Fibroblast of villous mesenchyme (primary cell): ENCODE results near the gene OR52J3. TPM values are rescaled to one million over a fixed set of nuclear protein-coding genes. Genes with fewer than 3 reads are reported as not detected.
A peak's percentile ranks its signal among the peaks of the same experiment; 100 is the strongest.
"Not testable (repeated sequence)": the region's sequence is repeated elsewhere in the genome, so short reads cannot be mapped to it uniquely, and the experiment has no call there.

Experiments
- DNase-seq: peaks from one replicate; pipeline ENCODE4 v3.0.0-alpha.2; 2010; ENCODE audit warnings: low read depth
- H3K4me3 ChIP-seq: 2 replicates; pipeline ENCODE4 v1.5.1; 2011; ENCODE audit warnings: low read depth, mild to moderate bottlenecking, low read length
- CTCF ChIP-seq: IDR thresholded peaks from 2 replicates; pipeline ENCODE4 v1.5.1; 2012; ENCODE audit warnings: low read depth, mild to moderate bottlenecking, low read length; ENCODE audit not compliant: insufficient read depth
- total RNA-seq: library from RNA; depleted of rRNA; stranded (reverse); fragments of >200 nt; gene quantifications from 2 replicates; pipeline ENCODE4 v1.2.3, GENCODE V29; 2012

Gene OR52J3
- total RNA-seq, 1 donor: not detected

GRCh38 chr11:5036669-5037068 lies 9.7 kb upstream of the OR52J3 start:
- no peak for TF ChIP-seq CTCF
- no peak for DNase-seq
- no peak overlapping the region for H3K4me3 ChIP-seq

DNA sequence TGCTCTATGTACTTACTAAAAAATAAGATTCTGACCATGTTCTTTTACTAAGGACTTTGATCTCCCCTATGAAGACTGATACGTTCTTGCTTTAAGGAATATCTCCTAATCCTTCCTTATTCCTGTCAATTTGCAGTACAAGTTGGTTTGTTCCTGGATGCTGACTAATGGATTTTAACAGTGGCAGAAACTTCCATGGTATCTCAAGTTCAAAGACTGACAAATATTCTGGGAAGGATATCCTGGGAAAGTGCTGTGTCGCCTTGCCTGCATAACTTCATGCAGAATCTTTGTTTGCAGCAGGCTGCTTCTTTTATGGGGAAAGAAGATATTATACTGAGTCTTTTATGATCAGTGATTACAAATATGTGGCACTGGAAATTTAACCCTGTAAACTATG lies 8.4 kb upstream of the OR52J3 start:
- DNase-seq: no peak
- H3K4me3 ChIP-seq: no peak overlapping the region
- no peak for TF ChIP-seq CTCF

DNA sequence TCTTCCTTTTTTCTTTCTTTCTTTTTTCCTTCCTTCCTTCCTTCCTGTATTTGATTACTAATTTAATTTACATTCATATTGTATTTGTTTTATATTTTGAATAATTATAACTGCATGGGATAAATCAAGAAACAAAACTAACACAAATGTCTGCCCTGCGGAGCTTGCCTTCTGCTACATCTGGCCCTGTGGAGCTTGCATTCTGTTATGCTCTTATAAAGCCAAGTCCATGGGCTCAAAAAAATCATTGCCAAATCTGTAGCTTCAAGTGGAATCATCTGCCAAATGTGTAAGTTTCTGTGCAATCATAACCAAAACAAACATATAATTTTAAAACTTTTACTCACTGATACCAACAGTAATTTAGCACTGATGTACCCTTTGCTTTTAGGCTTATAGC lies 8.0 kb upstream of the OR52J3 start:
- DNase-seq: no peak
- H3K4me3 ChIP-seq: no peak overlapping the region
- no peak for TF ChIP-seq CTCF

GRCh38 chr11:5040876-5041275 lies 5.5 kb upstream of the OR52J3 start:
- DNase-seq: no peak
- no peak overlapping the region for H3K4me3 ChIP-seq
- no peak for TF ChIP-seq CTCF

DNA sequence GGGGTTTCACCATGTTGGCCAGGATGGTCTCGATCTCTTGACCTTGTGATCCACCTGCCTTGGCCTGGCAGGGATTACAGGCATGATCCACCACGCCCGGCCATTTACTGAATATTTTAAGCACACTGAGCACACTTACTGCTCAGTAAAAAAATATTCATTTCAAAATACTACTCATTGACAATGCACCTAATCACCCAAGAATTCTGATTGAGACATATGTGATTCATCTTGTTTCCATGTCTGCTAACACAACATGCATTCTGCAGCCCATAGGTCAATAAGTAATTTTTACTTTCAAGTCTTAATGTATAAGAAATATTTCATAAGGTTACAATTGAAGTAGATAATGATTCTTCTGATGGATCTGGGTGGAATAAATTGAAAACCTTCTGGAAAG lies 4.2 kb upstream of the OR52J3 start:
- no peak for TF ChIP-seq CTCF
- DNase-seq: no peak
- H3K4me3 ChIP-seq: no peak overlapping the region

DNA sequence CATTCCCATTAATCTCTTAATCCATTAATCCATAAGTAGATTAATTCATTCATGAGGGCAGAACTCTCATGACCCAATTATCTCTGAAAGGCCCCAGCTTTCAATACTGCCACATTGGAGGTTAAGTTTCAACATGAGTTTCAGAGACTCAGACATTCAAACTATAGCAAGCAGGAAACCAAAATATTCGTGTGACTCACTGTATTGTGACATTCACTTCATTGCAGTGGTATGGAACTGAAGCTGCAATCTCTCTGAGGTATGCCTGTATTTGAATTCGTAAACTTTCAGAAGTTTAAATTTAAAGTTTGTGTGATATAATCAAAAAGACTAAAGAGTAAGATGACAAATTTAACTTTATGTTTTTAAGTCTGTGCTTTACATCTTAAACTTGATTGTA lies 2.9 kb upstream of the OR52J3 start:
- no peak for TF ChIP-seq CTCF
- DNase-seq: peak; percentile 3
- H3K4me3 ChIP-seq: no peak overlapping the region

DNA sequence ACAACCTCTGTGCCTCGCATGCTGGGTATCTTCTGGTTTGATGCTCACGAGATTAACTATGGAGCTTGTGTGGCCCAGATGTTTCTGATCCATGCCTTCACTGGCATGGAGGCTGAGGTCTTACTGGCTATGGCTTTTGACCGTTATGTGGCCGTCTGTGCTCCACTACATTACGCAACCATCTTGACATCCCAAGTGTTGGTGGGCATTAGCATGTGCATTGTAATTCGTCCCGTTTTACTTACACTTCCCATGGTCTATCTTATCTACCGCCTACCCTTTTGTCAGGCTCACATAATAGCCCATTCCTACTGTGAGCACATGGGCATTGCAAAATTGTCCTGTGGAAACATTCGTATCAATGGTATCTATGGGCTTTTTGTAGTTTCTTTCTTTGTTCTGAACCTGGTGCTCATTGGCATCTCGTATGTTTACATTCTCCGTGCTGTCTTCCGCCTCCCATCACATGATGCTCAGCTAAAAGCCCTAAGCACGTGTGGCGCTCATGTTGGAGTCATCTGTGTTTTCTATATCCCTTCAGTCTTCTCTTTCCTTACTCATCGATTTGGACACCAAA lies 516 bp downstream of the OR52J3 start:
- TF ChIP-seq CTCF: no peak
- DNase-seq: no peak
- no peak overlapping the region for H3K4me3 ChIP-seq

DNA sequence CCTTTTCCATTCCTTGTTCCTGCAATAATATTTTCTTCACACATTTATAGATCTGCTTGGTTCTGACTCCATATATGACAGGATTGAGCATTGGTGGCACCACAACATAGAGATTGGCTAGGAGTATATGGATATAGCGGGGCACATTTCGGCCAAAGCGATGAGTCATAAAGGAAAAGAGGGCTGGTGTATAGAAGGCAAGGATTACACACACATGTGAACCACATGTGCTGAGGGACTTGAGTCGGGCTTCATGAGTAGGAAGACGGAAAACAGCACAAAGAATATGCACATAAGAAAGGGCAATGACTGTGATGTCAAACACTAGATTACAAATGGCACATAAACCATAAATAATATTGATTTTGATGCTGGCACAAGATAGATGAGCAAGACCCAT lies 12.4 kb downstream of the OR52J3 start:
- not testable (repeated sequence) for DNase-seq, H3K4me3 ChIP-seq
